OCI-LY3 (cell line): Measurements from ENCODE around the gene NFIB.

Experiments
- H2AFZ ChIP-seq: fragments of 200-600, 300-600 bp; shearing (Covaris generic); 2 replicates; pipeline ENCODE4 v1.6.0; 2014; ENCODE audit warnings: antibody characterized with exemption, low read depth, low read length
- H3K27ac ChIP-seq: fragments of 200-600, 300-600 bp; sonication (generic); 2 replicates; pipeline ENCODE4 v1.5.1; 2014; ENCODE audit warnings: mild to moderate bottlenecking, low read length, moderate library complexity, mixed read lengths
- H3K27me3 ChIP-seq: fragments of 200-600, 300-600 bp; sonication (generic); 2 replicates; pipeline ENCODE4 v1.6.1; 2014; ENCODE audit warnings: low read depth, low read length, mixed read lengths
- H3K36me3 ChIP-seq: fragments of 200-600, 300-600 bp; sonication (generic); replicated peaks from 2 replicates; pipeline ENCODE3; 2014; ENCODE audit warnings: low read depth, low read length, mixed read lengths
- H3K4me1 ChIP-seq: fragments of 300-600, 200-600 bp; sonication (generic); 2 replicates; pipeline ENCODE4 v1.6.1; 2014; ENCODE audit warnings: low read length, mixed read lengths
- H3K4me2 ChIP-seq: fragments of 200-600, 300-600 bp; sonication (generic); 2 replicates; pipeline ENCODE4 v1.6.1; 2014; ENCODE audit warnings: low read length, mixed read lengths
- H3K4me3 ChIP-seq: fragments of 300-600, 200-600 bp; sonication (generic); 2 replicates; pipeline ENCODE4 v1.5.1; 2014; ENCODE audit warnings: antibody characterized with exemption, mild to moderate bottlenecking, low read length, moderate library complexity
- H3K79me2 ChIP-seq: fragments of 300-600, 200-600 bp; shearing (Covaris generic); 2 replicates; pipeline ENCODE4 v1.6.1; 2014; ENCODE audit warnings: mild to moderate bottlenecking, low read length, mixed read lengths
- H3K9ac ChIP-seq: fragments of 300-600, 200-600 bp; shearing (Covaris generic); 2 replicates; pipeline ENCODE4 v1.6.0; 2014; ENCODE audit warnings: mild to moderate bottlenecking, low read length, moderate library complexity
- H3K9me3 ChIP-seq: fragments of 200-600, 300-600 bp; shearing (Covaris generic); 2 replicates; pipeline ENCODE4 v1.6.1; 2014; ENCODE audit warnings: low read length, mixed read lengths; ENCODE audit not compliant: insufficient read depth
- H4K20me1 ChIP-seq: fragments of 200-600, 300-600 bp; sonication (generic); 2 replicates; pipeline ENCODE4 v1.6.1; 2016; ENCODE audit warnings: low read length, mixed read lengths; ENCODE audit not compliant: insufficient read depth
- CTCF ChIP-seq: fragments of 200-600, 300-600 bp; sonication (generic); IDR thresholded peaks from 2 replicates; pipeline ENCODE4 v1.5.1; 2014; ENCODE audit warnings: antibody characterized with exemption, low read length, low read depth
- EZH2phosphoT487 ChIP-seq: fragments of 200-600 bp; shearing (Covaris generic); IDR thresholded peaks from 2 replicates; pipeline ENCODE4 v1.6.1; 2018; ENCODE audit warnings: antibody characterized with exemption, mixed run types, low read depth

NFIB gene

GRCh38 chr9:14298601-14299022 is 15.3 kb downstream of the NFIB start:
- Histone ChIP-seq H3K9me3 (no peaks in the 10 kb centered on the region), H3K4me2 (no peak overlapping the region), H4K20me1 (no peaks in the 10 kb centered on the region), H3K27me3 (no peaks in the 10 kb centered on the region), H3K36me3 (no peaks in the 10 kb centered on the region), H3K4me3 (no peak overlapping the region), H3K4me1 (no peaks in the 10 kb centered on the region), H3K9ac (no peak overlapping the region), H2AFZ (no peak overlapping the region), H3K79me2 (no peaks in the 10 kb centered on the region), H3K27ac (no peak overlapping the region)
- no peak for TF ChIP-seq EZH2phosphoT487
- TF ChIP-seq CTCF = no peak

GRCh38 chr9:14296495-14297113 is 17.3 kb downstream of the NFIB start:
- TF ChIP-seq EZH2phosphoT487 (no peak), CTCF (no peak)
- no peak overlapping the region for H3K4me2 ChIP-seq
- H3K36me3 ChIP-seq = no peaks in the 10 kb centered on the region
- H4K20me1 ChIP-seq = no peaks in the 10 kb centered on the region
- no peaks in the 10 kb centered on the region for H3K79me2 ChIP-seq
- H2AFZ ChIP-seq = no peak overlapping the region
- no peaks in the 10 kb centered on the region for H3K4me1 ChIP-seq
- no peak overlapping the region for H3K27ac ChIP-seq
- no peak overlapping the region for H3K9ac ChIP-seq
- H3K4me3 ChIP-seq = no peak overlapping the region
- no peaks in the 10 kb centered on the region for H3K9me3 ChIP-seq
- no peaks in the 10 kb centered on the region for H3K27me3 ChIP-seq

- TF ChIP-seq EZH2phosphoT487 (no peak), CTCF (no peak)
- no peak overlapping the region for H3K27ac ChIP-seq
- no peak overlapping the region for H3K4me2 ChIP-seq
- no peak overlapping the region for H3K9ac ChIP-seq
- no peaks in the 10 kb centered on the region for H3K36me3 ChIP-seq
- H3K4me1 ChIP-seq = no peaks in the 10 kb centered on the region
- H4K20me1 ChIP-seq = no peaks in the 10 kb centered on the region
- H2AFZ ChIP-seq = no peak overlapping the region
- no peaks in the 10 kb centered on the region for H3K27me3 ChIP-seq
- no peaks in the 10 kb centered on the region for H3K9me3 ChIP-seq
- no peak overlapping the region for H3K4me3 ChIP-seq
- no peaks in the 10 kb centered on the region for H3K79me2 ChIP-seq
These were observed 19.3 kb downstream of the NFIB start for GRCh38 chr9:14294659-14295058.

- no peak overlapping the region for H3K9ac ChIP-seq
- no peaks in the 10 kb centered on the region for H3K79me2 ChIP-seq
- TF ChIP-seq EZH2phosphoT487 (no peak), CTCF (no peak)
These were observed 20.1 kb downstream of the NFIB start for GRCh38 chr9:14293801-14294200.

More at GRCh38 chr9:14293801-14294200, 20.1 kb downstream of the NFIB start:
- Histone ChIP-seq H3K27ac (no peak overlapping the region), H3K27me3 (no peaks in the 10 kb centered on the region), H3K4me3 (no peak overlapping the region), H3K4me2 (no peak overlapping the region), H3K9me3 (no peaks in the 10 kb centered on the region), H4K20me1 (no peaks in the 10 kb centered on the region), H2AFZ (no peak overlapping the region), H3K36me3 (no peaks in the 10 kb centered on the region), H3K4me1 (no peaks in the 10 kb centered on the region)
